Lung (tissue), 12 donors: Measurements from ENCODE around the gene MAP3K21. TPM values are rescaled to one million over a fixed set of nuclear protein-coding genes. Genes with fewer than 3 reads are reported as not detected.

Source experiments
- ATAC-seq: fragments of 200-7000 bp; cut with Tn5 transposase; one replicate; pipeline ENCODE4 v1.9.1; 2020; ENCODE audit warnings: moderate number of reproducible peaks; ENCODE audit not compliant: insufficient read depth, low FRiP score
- DNase-seq, 3 donors: peaks; one replicate each; pipeline ENCODE4 v3.0.0-alpha.2; 2013 to 2017
- H3K27ac ChIP-seq, 2 donors: one replicate each; pipeline ENCODE4 v1.5.1; 2013; ENCODE audit warnings: mild to moderate bottlenecking in 2 of 2, moderate library complexity in 2 of 2, control low read depth in 1 of 2, inconsistent platforms in 1 of 2, low read depth in 1 of 2, low read length in 1 of 2
- H3K27me3 ChIP-seq, 3 donors: one replicate each; pipeline ENCODE4 v1.5.1; 2013; ENCODE audit warnings: low read length in 2 of 3; ENCODE audit not compliant: control insufficient read depth in 3 of 3, insufficient read depth in 3 of 3
- H3K36me3 ChIP-seq, 4 donors: one replicate each; pipeline ENCODE4 v1.5.1; 2013; ENCODE audit warnings: low read length in 4 of 4, mild to moderate bottlenecking in 1 of 4, moderate library complexity in 1 of 4; ENCODE audit not compliant: control insufficient read depth in 4 of 4, insufficient read depth in 4 of 4
- H3K4me1 ChIP-seq, 5 donors: one replicate each; pipeline ENCODE4 v1.5.1; 2013; ENCODE audit warnings: low read length in 5 of 5, mild to moderate bottlenecking in 2 of 5, moderate library complexity in 1 of 5; ENCODE audit not compliant: control insufficient read depth in 5 of 5, insufficient read depth in 5 of 5
- H3K4me3 ChIP-seq: one replicate; pipeline ENCODE4 v1.5.1; 2013; ENCODE audit warnings: mild to moderate bottlenecking, control low read depth, moderate library complexity
- H3K9ac ChIP-seq, 2 donors: one replicate each; pipeline ENCODE4 v1.5.1; 2013; ENCODE audit warnings: low read length in 2 of 2, control low read depth in 1 of 2; ENCODE audit not compliant: insufficient read depth in 1 of 2
- H3K9me3 ChIP-seq, 4 donors: one replicate each; pipeline ENCODE4 v1.5.1; 2013; ENCODE audit warnings: low read length in 3 of 4, mild to moderate bottlenecking in 1 of 4, moderate library complexity in 1 of 4; ENCODE audit not compliant: control insufficient read depth in 4 of 4, insufficient read depth in 3 of 4
- CTCF ChIP-seq: IDR thresholded peaks from 2 replicates; pipeline ENCODE4 v1.5.1; 2012; ENCODE audit warnings: mild to moderate bottlenecking; ENCODE audit errors: control extremely low read depth, extremely low read depth
- WGBS, 2 donors: extraction: QIAGEN DNeasy Blood & Tissue Kit; methylation state at CpG; one replicate each; pipeline ENCODE4 v1.1.7; 2013; 5-methylcytosine and 5-hydroxymethylcytosine counted together
- polyA plus RNA-seq, 2 donors: library from polyadenylated mRNA; stranded (reverse); fragments of 200-250 nt; gene quantifications; one replicate each; pipeline ENCODE4 v1.2.1, GENCODE V29; 2013
- total RNA-seq, 2 donors: library from RNA; depleted of rRNA in 1 of 2; stranded (reverse); fragments of >200 nt in 1 of 2; gene quantifications; one replicate each; pipeline ENCODE4 v1.2.1, GENCODE V29; 2014 to 2021
- donor health status: control.
- donor health status: control.
- donor health status: Bipolar disorder and iron deficiency.
- donor health status: healthy.
- donor health status: DM: yes; HTN: yes; CAD: no.

The MAP3K21 gene
- total and polyA plus RNA-seq, 4 donors: 3.2 to 11.4 (median 5.7) TPM

- Histone ChIP-seq H3K27ac (no peak overlapping the region), H3K4me1 (no peaks in the 10 kb centered on the region), H3K9me3 (no peaks in the 10 kb centered on the region), H3K9ac (no peak overlapping the region), H3K36me3 (no peaks in the 10 kb centered on the region), H3K27me3 (peaks cover 0 to 19% (median 5%) of the 10 kb centered on the region in 3 donors), H3K4me3 (no peak overlapping the region)
- WGBS, 2 donors: 73 to 97% methylated on average over 1 of the region's 1 CpG
- no peak for TF ChIP-seq CTCF
- DNase-seq (no peak), ATAC-seq (no peak)
Observed at GRCh38 chr1:233315718-233316301, 11.7 kb upstream of the MAP3K21 start.

DNA sequence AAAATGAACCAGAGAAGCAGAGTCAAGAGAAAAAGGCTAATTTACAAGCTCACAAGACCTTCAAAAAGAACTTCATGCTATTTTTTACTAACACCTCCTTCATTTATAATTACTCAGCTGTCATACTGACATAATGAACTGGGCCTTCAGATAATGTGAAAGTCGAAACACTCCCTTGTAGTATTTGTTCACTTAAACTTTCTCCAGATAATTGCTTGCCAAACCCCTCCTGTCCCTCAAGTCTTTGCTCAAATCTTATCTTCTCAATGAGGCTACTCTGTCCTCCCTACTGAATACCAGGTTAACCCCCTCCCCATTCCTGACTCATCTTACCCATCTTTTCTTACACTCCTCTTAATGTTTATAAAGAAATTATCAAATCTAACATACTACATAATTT is 11.1 kb upstream of the MAP3K21 start:
- no peaks in the 10 kb centered on the region for H3K36me3 ChIP-seq
- no peak overlapping the region for H3K9ac ChIP-seq
- 59 to 75% methylated on average over 1 of the region's 1 CpG for WGBS, 2 donors
- no peak for TF ChIP-seq CTCF
- H3K9me3 ChIP-seq: no peaks in the 10 kb centered on the region
- H3K27me3 ChIP-seq: peaks cover 0 to 19% (median 5%) of the 10 kb centered on the region in 3 donors
- H3K4me1 ChIP-seq: no peaks in the 10 kb centered on the region
- no peak overlapping the region for H3K4me3 ChIP-seq
- no peak overlapping the region for H3K27ac ChIP-seq
- DNase-seq (no peak), ATAC-seq (no peak)

DNA sequence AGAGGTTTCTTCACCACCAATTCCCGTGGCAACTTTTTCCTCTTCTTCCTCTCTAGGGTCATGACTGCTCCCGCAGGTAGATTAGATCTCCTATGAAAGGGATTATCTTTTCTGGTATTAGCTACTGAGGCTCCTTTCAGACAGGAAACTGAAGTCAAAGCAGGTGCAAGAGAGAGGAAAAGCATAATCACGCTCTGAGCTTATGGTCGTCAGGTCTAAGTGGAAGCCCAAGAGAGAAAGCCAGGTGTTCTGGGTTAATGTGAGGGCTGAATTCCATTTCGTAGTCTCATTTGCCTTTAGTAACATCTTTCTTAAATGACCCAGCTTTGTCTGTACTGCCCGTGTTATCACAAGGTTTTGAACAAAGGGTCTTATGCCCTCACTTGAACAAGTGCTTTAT is 8.3 kb upstream of the MAP3K21 start:
- Histone ChIP-seq H3K27me3 (peaks cover 0 to 12% (median 5%) of the 10 kb centered on the region in 3 donors), H3K36me3 (no peaks in the 10 kb centered on the region), H3K9me3 (no peaks in the 10 kb centered on the region), H3K9ac (no peak overlapping the region), H3K4me3 (no peak overlapping the region), H3K4me1 (no peaks in the 10 kb centered on the region), H3K27ac (no peak overlapping the region)
- no peak for DNase-seq
- no peak for TF ChIP-seq CTCF
- no peak for ATAC-seq
- WGBS, 2 donors: 65 to 68% methylated on average over 6 of the region's 6 CpGs

GRCh38 chr1:233320023-233320422 is 7.5 kb upstream of the MAP3K21 start:
- 78 to 86% methylated on average over 2 of the region's 2 CpGs for WGBS, 2 donors
- Histone ChIP-seq H3K9me3 (no peaks in the 10 kb centered on the region), H3K4me3 (no peak overlapping the region), H3K9ac (no peak overlapping the region), H3K27me3 (peaks cover 0 to 9% (median 5%) of the 10 kb centered on the region in 3 donors), H3K27ac (no peak overlapping the region), H3K36me3 (no peaks in the 10 kb centered on the region), H3K4me1 (no peaks in the 10 kb centered on the region)
- TF ChIP-seq CTCF: no peak
- ATAC-seq: no peak
- no peak for DNase-seq
